Spleen (tissue), 11 donors: Measurements from ENCODE around the gene NOTCH2. TPM values are rescaled to one million over a fixed set of nuclear protein-coding genes. Genes with fewer than 3 reads are reported as not detected.

Experiments used
- DNase-seq: peaks from one replicate; pipeline ENCODE4 v3.0.0-alpha.2; 2020
- H3K27ac ChIP-seq, 8 donors: fragments of 200-600 bp; sonication (generic) in 7 of 8; 1 replicate in 4 of 8; 2 replicates in 4 of 8; pipeline versions ENCODE4 v1.5.0 to v1.8.0; 2016 to 2021; ENCODE audit warnings: inconsistent platforms in 4 of 8, mild to moderate bottlenecking in 4 of 8, moderate library complexity in 1 of 8
- H3K27me3 ChIP-seq, 7 donors: fragments of 200-600 bp; sonication (generic) in 6 of 7; replicated peaks in 1 of 7; 1 replicate in 4 of 7; 2 replicates in 3 of 7; pipeline versions ENCODE4 v1.5.0 to v1.8.0; 2016 to 2021; ENCODE audit warnings: inconsistent platforms in 3 of 7, mild to moderate bottlenecking in 1 of 7
- H3K36me3 ChIP-seq, 6 donors: fragments of 200-600 bp; sonication (generic) in 5 of 6; 1 replicate in 4 of 6; 2 replicates in 2 of 6; pipeline versions ENCODE4 v1.5.0 to v1.8.0; 2016 to 2021; ENCODE audit warnings: inconsistent platforms in 2 of 6
- H3K4me1 ChIP-seq, 6 donors: fragments of 200-600 bp; sonication (generic) in 5 of 6; 1 replicate in 3 of 6; 2 replicates in 3 of 6; pipeline versions ENCODE4 v1.5.0 to v1.8.0; 2016 to 2021; ENCODE audit warnings: inconsistent platforms in 3 of 6
- H3K4me3 ChIP-seq, 8 donors: fragments of 200-600 bp; sonication (generic) in 7 of 8; 1 replicate in 4 of 8; 2 replicates in 4 of 8; pipeline versions ENCODE4 v1.5.0 to v1.8.0; 2016 to 2021; ENCODE audit warnings: inconsistent platforms in 4 of 8, mild to moderate bottlenecking in 4 of 8, moderate library complexity in 2 of 8
- H3K9me3 ChIP-seq, 8 donors: fragments of 200-600 bp; sonication (generic) in 7 of 8; 1 replicate in 4 of 8; 2 replicates in 4 of 8; pipeline versions ENCODE4 v1.5.0 to v1.8.0; 2016 to 2021; ENCODE audit warnings: inconsistent platforms in 4 of 8
- POLR2A ChIP-seq, 3 donors: fragments of 450-650 bp; IDR thresholded peaks; one replicate each; pipeline ENCODE4 v1.5.1; 2017; ENCODE audit warnings: antibody characterized with exemption in 3 of 3, mild to moderate bottlenecking in 1 of 3
- POLR2AphosphoS5 ChIP-seq, 3 donors: sonication (generic); formaldehyde crosslinking; IDR thresholded peaks; one replicate each; pipeline ENCODE4 v1.5.1; 2017; ENCODE audit warnings: antibody characterized with exemption in 3 of 3
- WGBS, 5 donors: extraction: QIAGEN DNeasy Blood & Tissue Kit in 3 of 5; methylation state at CpG; one replicate each; pipeline versions ENCODE4 v1.1.5 to v1.1.7; 2013 to 2018; 5-methylcytosine and 5-hydroxymethylcytosine counted together
- intact Hi-C: fragments of 100-400 bp; cut with DNase I; formaldehyde crosslinking; loops from one replicate; pipeline ENCODE4 v1.15.0; 2023; ENCODE audit warnings: low total_unique reads
- polyA plus RNA-seq, 3 donors: library from polyadenylated mRNA; stranded (reverse); fragments of 200-250 nt; gene quantifications; one replicate each; pipeline ENCODE4 v1.2.1, GENCODE V29; 2013
- total RNA-seq, 7 donors: library from RNA; depleted of rRNA in 3 of 7; stranded (reverse); fragments of >200 nt in 3 of 7; fragmentation: NEBNext Ultra II Directional in 4 of 7; extraction: Animal tissue kit (Norgen Biotek cat#: 25700) in 4 of 7; gene quantifications; one replicate each; pipeline versions ENCODE4 v1.1.0 to v1.2.1, GENCODE V29; 2016 to 2021
- TF ChIP-seq, protein P1 (sequence below), 11 experiments: fragments of 200-600 bp in 7 of 11; fragments of 450-650 bp in 4 of 11; sonication (generic) in 4 of 11; IDR thresholded peaks in 8 of 11; conservative IDR thresholded peaks in 3 of 11; 1 replicate in 7 of 11; 2 replicates in 4 of 11; pipeline versions ENCODE4 v1.4.0 to v1.8.0; 2016 to 2021; ENCODE audit warnings: antibody characterized with exemption in 11 of 11, inconsistent platforms in 4 of 11, mild to moderate bottlenecking in 1 of 11
- donor health status: healthy with polysubstance abuse.
- donor health status: DM: no; HTN: no; CAD: no; lungs with moderate emphysema.
- donor health status: DM: no; HTN: no; CAD: no.
- donor health status: Bipolar disorder and iron deficiency.
- donor health status: healthy.
- donor health status: DM: no; HTN: no; CAD: no.
- donor health status: DM: yes; HTN: yes; CAD: no.

NOTCH2 gene
- total and polyA plus RNA-seq, 10 donors: 11.3 to 230 (median 138) TPM

DNA sequence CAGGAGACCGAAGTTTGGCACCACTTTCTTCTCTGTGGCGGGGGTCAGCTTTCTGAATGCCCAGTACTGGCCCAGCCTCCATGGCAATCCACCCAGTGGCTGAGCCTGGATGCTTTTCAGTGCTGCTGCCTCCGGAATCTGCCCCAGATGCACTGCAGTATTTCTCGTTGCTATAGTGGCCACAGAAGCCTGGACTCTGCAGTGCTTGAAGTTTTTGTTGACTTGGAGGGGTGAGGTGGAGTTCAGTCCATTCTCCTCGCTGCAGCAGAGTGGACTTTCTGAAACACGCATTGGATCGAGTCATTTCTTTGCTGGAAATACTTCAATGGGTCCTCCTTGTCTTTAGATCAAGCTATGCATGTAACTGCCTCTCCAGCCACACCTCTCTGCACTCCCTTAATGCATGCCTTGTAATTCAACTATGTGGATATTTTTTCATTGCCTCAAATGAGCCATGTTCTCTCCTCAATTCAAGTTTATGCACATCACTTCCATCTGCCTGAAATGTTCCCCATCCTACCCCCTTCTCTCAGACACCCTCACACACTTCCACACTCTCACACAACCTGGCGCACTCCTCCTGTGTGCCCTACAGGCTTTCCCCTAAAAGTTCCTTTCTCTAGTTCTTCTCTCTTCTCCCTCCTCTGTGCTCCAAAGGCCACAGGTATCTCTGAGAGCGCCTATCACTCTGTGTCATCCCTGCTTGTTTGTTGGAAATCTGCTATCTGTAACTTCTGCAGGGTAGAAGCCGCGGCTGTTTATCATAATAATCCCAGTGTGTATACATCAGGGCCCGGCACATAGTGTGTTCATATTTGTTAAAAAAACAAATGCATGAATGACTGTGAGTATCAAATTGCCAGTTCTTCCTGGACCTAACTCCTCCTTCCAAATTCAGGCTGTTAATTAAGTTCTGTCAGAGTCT, 189.7 kb downstream of the NOTCH2 start:
- intact Hi-C loops: no loop called here
- Histone ChIP-seq H3K4me1 (no peaks in the 10 kb centered on the region), H3K27ac (no peak overlapping the region), H3K9me3 (peaks cover 0 to 2% (median 0%) of the 10 kb centered on the region in 8 donors), H3K36me3 (no peaks in the 10 kb centered on the region), H3K27me3 (peaks cover 0 to 18% (median 0%) of the 10 kb centered on the region in 7 donors), H3K4me3 (no peak overlapping the region)
- 81 to 94% (median 88%) methylated on average over 8 to 12 of the region's 12 CpGs for WGBS, 5 donors
- TF ChIP-seq, protein P1, sequence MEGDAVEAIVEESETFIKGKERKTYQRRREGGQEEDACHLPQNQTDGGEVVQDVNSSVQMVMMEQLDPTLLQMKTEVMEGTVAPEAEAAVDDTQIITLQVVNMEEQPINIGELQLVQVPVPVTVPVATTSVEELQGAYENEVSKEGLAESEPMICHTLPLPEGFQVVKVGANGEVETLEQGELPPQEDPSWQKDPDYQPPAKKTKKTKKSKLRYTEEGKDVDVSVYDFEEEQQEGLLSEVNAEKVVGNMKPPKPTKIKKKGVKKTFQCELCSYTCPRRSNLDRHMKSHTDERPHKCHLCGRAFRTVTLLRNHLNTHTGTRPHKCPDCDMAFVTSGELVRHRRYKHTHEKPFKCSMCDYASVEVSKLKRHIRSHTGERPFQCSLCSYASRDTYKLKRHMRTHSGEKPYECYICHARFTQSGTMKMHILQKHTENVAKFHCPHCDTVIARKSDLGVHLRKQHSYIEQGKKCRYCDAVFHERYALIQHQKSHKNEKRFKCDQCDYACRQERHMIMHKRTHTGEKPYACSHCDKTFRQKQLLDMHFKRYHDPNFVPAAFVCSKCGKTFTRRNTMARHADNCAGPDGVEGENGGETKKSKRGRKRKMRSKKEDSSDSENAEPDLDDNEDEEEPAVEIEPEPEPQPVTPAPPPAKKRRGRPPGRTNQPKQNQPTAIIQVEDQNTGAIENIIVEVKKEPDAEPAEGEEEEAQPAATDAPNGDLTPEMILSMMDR (IDR thresholded peaks at IDR 0.05 in 8 of 11, conservative IDR thresholded peaks at IDR 0.05 in 3 of 11): no peak
- no peak for TF ChIP-seq POLR2A (IDR thresholded peaks at IDR 0.05)
- TF ChIP-seq POLR2AphosphoS5 (IDR thresholded peaks at IDR 0.05): no peak
- DNase-seq: no peak

DNA sequence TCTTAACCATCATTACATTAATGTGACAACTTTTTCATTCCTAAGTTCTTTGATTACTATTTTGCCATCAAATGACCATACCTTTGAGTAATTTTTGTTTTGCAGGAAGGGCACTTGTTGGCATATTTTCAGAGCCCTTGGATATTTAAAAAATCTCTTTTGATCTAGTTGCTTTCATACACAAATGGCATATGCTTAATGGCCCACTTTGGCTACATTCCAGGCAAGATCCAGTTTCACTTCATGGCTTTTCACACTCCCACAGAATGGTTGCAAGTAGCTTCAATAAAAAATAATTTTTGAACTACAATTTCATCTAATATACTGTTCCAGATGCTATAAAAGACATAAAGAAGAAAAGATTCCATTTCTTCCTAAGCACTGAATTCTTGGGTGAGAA, 191.3 kb downstream of the NOTCH2 start:
- TF ChIP-seq POLR2A (IDR thresholded peaks at IDR 0.05): no peak
- TF ChIP-seq, protein P1 (IDR thresholded peaks at IDR 0.05 in 8 of 11, conservative IDR thresholded peaks at IDR 0.05 in 3 of 11): no peak
- no peak for TF ChIP-seq POLR2AphosphoS5 (IDR thresholded peaks at IDR 0.05)
- DNase-seq: no peak

DNA sequence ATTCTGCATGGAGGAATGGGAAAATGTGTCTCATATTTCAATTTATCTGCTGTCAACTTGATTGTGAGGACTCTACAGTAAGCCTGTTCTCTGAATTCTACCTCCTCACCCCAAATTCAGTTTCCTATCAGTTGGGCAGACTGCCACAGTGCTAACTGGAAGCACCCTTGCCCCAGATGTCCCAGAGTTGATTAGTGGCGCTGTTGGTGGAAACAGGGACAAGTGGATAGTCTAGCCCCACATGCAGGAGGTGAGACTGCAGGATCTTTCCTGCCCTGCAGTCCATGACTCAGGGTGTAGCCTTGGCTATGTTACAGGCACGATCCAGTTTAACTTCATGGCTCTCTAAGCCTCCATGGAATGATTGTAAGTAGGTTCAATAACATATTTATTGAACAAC, 195.3 kb downstream of the NOTCH2 start:
- Histone ChIP-seq H3K4me3 (no peak overlapping the region), H3K9me3 (peaks cover 0 to 3% (median 0%) of the 10 kb centered on the region in 8 donors), H3K27ac (no peak overlapping the region), H3K36me3 (no peaks in the 10 kb centered on the region), H3K27me3 (peaks cover 0 to 28% (median 0%) of the 10 kb centered on the region in 7 donors), H3K4me1 (peaks cover 0 to 5% (median 2%) of the 10 kb centered on the region in 6 donors)
- 68 to 89% (median 85%) methylated on average over 2 of the region's 2 CpGs for WGBS, 5 donors
- intact Hi-C loops: no loop called here
- TF ChIP-seq POLR2A (IDR thresholded peaks at IDR 0.05): no peak
- TF ChIP-seq POLR2AphosphoS5 (IDR thresholded peaks at IDR 0.05): no peak
- TF ChIP-seq, protein P1 (IDR thresholded peaks at IDR 0.05 in 8 of 11, conservative IDR thresholded peaks at IDR 0.05 in 3 of 11): no peak
- no peak for DNase-seq

More for the DNA sequence above, 191.3 kb downstream of the NOTCH2 start:
- intact Hi-C loops: no loop called here
- Histone ChIP-seq H3K27ac (no peak overlapping the region), H3K9me3 (peaks cover 0 to 3% (median 0%) of the 10 kb centered on the region in 8 donors), H3K4me1 (peaks cover 0 to 3% (median 0%) of the 10 kb centered on the region in 6 donors), H3K4me3 (no peak overlapping the region), H3K36me3 (no peaks in the 10 kb centered on the region), H3K27me3 (peaks cover 0 to 18% (median 0%) of the 10 kb centered on the region in 7 donors)
